Mammary epithelial cell (primary cell): ENCODE measurements around the gene PLEKHG5.

Experiments
- CTCF ChIP-seq, 2 donors: IDR thresholded peaks in 1 of 2; conservative IDR thresholded peaks in 1 of 2; 2 replicates each; pipeline ENCODE4 v1.5.1; 2011 to 2012; ENCODE audit warnings: inconsistent platforms in 2 of 2, low read length in 2 of 2, mild to moderate bottlenecking in 2 of 2, control low read depth in 1 of 2, low read depth in 1 of 2; ENCODE audit not compliant: insufficient read depth in 1 of 2; ENCODE audit errors: extremely low read depth in 1 of 2
- EZH2 ChIP-seq: IDR thresholded peaks from 2 replicates; pipeline ENCODE4 v1.6.1; 2012; ENCODE audit warnings: low read length, inconsistent platforms, borderline replicate concordance

GRCh38 chr1:6461538-6462411, 29.7 kb downstream of the PLEKHG5 start:
- TF ChIP-seq CTCF (conservative IDR thresholded peaks at IDR 0.05 in 1 of 2, IDR thresholded peaks at IDR 0.05 in 1 of 2; ENCODE audit: extremely low read depth in 1 of 2, insufficient read depth in 1 of 2, low read depth in 1 of 2, low read length in 2 of 2) (no peak), EZH2 (no peak)
